ENCODE measurements around the gene FBXL14.

- TF ChIP-seq CTCF (IDR thresholded peaks at IDR 0.05) (no peak), POLR2A (IDR thresholded peaks at IDR 0.05) (no peak)
These were observed 25.7 kb upstream of the FBXL14 start for GRCh38 chr12:1620092-1620491.

Measured in prostate gland (tissue), 2 donors.